ENCODE data around the gene NCAPG2.

Gene NCAPG2

DNA sequence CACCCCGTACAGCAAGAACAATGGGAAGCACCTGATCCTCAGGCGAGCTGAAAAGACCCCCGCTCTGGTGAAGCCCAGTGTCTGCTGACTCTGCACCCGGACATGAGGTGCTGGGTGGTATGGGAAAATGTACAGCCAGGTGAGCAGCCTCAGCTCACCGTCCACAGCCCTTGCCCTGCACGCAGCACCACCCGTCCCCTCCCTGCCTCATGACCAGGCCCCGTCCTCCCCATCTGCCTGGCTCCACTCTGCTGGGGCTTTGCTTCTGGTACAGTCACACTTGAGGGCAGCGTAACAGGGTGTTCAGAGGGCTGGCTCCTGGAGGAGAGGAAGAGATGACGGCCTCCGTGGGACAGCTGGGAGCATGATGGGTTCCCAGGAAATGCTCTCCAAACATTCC lies 49.1 kb downstream of the NCAPG2 start:
- POLR2A ChIA-PET = no interaction called here
- DNase-seq (ENCODE audit: low read depth, low spot score) = no peak
- TF ChIP-seq, protein P1, sequence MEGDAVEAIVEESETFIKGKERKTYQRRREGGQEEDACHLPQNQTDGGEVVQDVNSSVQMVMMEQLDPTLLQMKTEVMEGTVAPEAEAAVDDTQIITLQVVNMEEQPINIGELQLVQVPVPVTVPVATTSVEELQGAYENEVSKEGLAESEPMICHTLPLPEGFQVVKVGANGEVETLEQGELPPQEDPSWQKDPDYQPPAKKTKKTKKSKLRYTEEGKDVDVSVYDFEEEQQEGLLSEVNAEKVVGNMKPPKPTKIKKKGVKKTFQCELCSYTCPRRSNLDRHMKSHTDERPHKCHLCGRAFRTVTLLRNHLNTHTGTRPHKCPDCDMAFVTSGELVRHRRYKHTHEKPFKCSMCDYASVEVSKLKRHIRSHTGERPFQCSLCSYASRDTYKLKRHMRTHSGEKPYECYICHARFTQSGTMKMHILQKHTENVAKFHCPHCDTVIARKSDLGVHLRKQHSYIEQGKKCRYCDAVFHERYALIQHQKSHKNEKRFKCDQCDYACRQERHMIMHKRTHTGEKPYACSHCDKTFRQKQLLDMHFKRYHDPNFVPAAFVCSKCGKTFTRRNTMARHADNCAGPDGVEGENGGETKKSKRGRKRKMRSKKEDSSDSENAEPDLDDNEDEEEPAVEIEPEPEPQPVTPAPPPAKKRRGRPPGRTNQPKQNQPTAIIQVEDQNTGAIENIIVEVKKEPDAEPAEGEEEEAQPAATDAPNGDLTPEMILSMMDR (IDR thresholded peaks at IDR 0.05; ENCODE audit: insufficient read depth, low read length, missing control alignments) = no peak
- CTCF ChIA-PET = interaction anchor here (2.1 kb wide), 1 partner anchor 8 kb away, joined by 8 read pairs; no protein-coding TSS in a partner anchor
- H3K4me3 ChIP-seq (ENCODE audit: low read depth, low read length) = no peak overlapping the region

DNA sequence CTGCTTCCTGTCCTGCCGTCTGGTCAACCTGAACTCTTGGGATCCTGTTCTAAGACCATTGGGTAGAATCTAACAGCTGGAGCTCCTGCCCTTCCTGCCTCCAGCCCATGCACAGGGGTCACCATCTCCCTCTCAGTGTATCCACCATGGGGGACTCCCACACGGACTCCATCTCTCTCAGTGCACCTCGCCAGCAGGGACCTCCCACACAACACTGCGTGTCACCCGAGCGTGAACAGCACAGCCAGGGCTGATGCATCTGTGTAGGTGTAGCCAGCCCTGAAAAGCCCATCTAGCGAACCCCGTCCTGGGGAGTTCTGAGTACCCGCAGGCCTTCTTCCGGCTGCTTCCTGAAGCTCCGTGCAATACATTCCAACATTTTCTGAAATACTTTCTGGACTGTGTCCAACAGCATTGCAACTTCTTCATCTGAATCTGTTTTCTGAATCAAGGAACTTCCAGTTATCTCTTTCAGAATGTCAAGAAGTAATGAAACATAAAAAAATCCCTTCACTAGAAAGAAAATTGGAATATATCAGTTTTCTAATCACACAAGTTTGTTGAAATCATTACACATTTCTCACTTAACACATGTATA lies 52.5 kb downstream of the NCAPG2 start:
- ChIA-PET POLR2A (no interaction called here), CTCF (interaction anchor here (0.8 kb wide), 1 partner anchor 324 kb away, joined by 3 read pairs; no protein-coding TSS in a partner anchor)
- no peak for DNase-seq (ENCODE audit: low read depth, low spot score)
- TF ChIP-seq, protein P1 (IDR thresholded peaks at IDR 0.05; ENCODE audit: insufficient read depth, low read length, missing control alignments) = no peak
- H3K4me3 ChIP-seq (ENCODE audit: low read depth, low read length) = no peak overlapping the region

DNA sequence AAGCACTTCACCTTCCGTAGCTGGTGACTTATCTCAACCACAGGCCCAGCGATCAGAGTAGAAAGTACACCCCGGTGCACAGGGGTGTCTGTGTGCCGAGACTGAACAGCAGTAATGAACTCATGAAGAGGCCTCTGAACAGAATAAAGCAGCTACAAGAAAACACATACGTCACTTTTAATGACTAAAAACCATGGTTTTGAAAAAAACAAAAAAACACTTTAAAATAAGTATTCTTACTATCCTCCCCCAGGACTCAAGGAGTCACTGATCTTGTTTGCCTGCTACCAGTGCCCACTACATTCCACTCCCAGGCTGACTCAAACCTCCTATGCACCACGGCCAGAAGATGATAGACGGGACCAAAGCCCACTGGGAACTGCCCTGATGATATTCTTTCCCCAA lies 53.8 kb downstream of the NCAPG2 start:
- ChIA-PET POLR2A (no interaction called here), CTCF (no interaction called here)

DNA sequence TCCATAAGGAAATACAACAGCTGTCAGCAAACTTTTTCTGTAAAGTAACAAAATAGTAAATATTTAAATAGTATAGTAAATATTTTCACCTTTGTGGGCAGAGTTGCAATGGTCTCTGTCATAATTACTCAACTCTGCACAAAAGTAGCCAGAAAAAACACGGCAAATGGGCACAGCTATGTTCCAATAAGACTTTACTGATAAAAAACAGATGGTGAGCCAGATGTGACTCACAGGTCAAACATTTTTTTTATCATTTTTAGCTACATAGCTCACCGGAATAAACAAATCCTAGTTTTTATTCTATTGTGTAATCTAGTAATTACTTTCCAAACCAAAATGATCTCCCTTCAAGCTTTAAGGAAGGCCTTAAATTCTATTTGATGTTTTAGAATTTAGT lies 55.3 kb downstream of the NCAPG2 start:
- POLR2A ChIA-PET = interaction anchor here (1.0 kb wide), 1 partner anchor 9 kb away, joined by 3 read pairs; no protein-coding TSS in a partner anchor
- peak; percentile 78 for DNase-seq (ENCODE audit: low read depth, low spot score)
- TF ChIP-seq, protein P1 (IDR thresholded peaks at IDR 0.05; ENCODE audit: insufficient read depth, low read length, missing control alignments) = no peak
- H3K4me3 ChIP-seq (ENCODE audit: low read depth, low read length) = no peak overlapping the region
- CTCF ChIA-PET = interaction anchor here (0.9 to 1.0 kb wide), 2 partner anchors 167 to 328 kb away, joined by 3 read pairs; no protein-coding TSS in a partner anchor

More for the DNA sequence above, 53.8 kb downstream of the NCAPG2 start:
- TF ChIP-seq, protein P1 (IDR thresholded peaks at IDR 0.05; ENCODE audit: insufficient read depth, low read length, missing control alignments) = no peak
- no peak overlapping the region for H3K4me3 ChIP-seq (ENCODE audit: low read depth, low read length)
- DNase-seq (ENCODE audit: low read depth, low spot score) = peak; percentile 24

DNA sequence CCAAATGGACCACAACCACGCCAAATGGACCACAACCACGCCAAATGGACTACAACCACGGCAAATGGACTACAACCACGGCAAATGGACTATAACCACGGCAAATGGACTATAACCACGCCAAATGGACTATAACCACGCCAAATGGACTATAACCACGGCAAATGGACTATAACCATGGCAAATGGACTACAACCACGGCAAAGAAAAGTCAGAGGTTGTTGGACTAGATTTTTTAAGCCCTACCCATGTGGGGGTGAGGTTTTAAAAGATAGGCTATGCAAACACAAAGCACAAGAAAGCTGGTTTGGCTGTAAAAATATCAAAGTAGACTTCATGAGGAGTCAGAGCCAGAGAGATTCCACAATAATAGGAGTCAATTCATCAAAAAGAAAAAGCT lies 55.8 kb downstream of the NCAPG2 start:
- no peak for DNase-seq (ENCODE audit: low read depth, low spot score)
- ChIA-PET CTCF (interaction anchor here (1.0 kb wide), 1 partner anchor 328 kb away, joined by 3 read pairs; no protein-coding TSS in a partner anchor), POLR2A (interaction anchor here (1.0 kb wide), 1 partner anchor 9 kb away, joined by 3 read pairs; no protein-coding TSS in a partner anchor)
- no peak overlapping the region for H3K4me3 ChIP-seq (ENCODE audit: low read depth, low read length)
- TF ChIP-seq, protein P1 (IDR thresholded peaks at IDR 0.05; ENCODE audit: insufficient read depth, low read length, missing control alignments) = no peak

DNA sequence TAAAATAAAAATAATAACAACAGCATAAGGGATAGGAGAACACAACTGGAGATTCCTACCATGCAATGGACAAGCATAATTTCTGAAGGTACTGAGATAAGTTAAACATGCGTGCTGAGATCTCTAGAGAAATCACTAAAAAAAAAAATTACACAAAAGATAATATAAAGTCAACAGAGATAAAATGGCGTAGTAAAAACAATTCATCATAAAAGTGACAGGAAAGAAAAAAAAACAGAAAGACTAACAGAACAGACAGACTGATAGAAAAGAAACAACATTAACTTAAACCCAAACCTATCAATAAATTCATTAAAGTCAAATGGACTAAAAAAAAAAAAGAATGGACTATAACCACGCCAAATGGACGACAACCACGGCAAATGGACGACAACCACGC lies 56.4 kb downstream of the NCAPG2 start:
- TF ChIP-seq, protein P1 (IDR thresholded peaks at IDR 0.05; ENCODE audit: insufficient read depth, low read length, missing control alignments) = no peak
- ChIA-PET CTCF (interaction anchor here (0.8 to 1.7 kb wide), 5 partner anchors 10 to 29 kb away, joined by 3 to 7 read pairs (median 3); no protein-coding TSS in a partner anchor), POLR2A (no interaction called here)
- DNase-seq (ENCODE audit: low read depth, low spot score) = no peak
- H3K4me3 ChIP-seq (ENCODE audit: low read depth, low read length) = no peak overlapping the region
